ENCODE results near the gene DYTN.

Gene DYTN

GRCh38 chr2:206740800-206741199 lies 22.6 kb upstream of the DYTN start:
- no peaks in the 10 kb centered on the region for H3K36me3 ChIP-seq
- no peak for DNase-seq
- no peak overlapping the region for H3K4me3 ChIP-seq (ENCODE audit: low read depth, low read length)
- no peaks in the 10 kb centered on the region for H3K4me1 ChIP-seq
- H3K9me3 ChIP-seq = no peaks in the 10 kb centered on the region
- TF ChIP-seq, protein P1, sequence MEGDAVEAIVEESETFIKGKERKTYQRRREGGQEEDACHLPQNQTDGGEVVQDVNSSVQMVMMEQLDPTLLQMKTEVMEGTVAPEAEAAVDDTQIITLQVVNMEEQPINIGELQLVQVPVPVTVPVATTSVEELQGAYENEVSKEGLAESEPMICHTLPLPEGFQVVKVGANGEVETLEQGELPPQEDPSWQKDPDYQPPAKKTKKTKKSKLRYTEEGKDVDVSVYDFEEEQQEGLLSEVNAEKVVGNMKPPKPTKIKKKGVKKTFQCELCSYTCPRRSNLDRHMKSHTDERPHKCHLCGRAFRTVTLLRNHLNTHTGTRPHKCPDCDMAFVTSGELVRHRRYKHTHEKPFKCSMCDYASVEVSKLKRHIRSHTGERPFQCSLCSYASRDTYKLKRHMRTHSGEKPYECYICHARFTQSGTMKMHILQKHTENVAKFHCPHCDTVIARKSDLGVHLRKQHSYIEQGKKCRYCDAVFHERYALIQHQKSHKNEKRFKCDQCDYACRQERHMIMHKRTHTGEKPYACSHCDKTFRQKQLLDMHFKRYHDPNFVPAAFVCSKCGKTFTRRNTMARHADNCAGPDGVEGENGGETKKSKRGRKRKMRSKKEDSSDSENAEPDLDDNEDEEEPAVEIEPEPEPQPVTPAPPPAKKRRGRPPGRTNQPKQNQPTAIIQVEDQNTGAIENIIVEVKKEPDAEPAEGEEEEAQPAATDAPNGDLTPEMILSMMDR (IDR thresholded peaks at IDR 0.05; ENCODE audit: low read depth, low read length) = no peak
- no peaks in the 10 kb centered on the region for H3K27me3 ChIP-seq

GRCh38 chr2:206739271-206739670 lies 21.1 kb upstream of the DYTN start:
- H3K27me3 ChIP-seq = no peaks in the 10 kb centered on the region
- DNase-seq = no peak
- TF ChIP-seq, protein P1 (IDR thresholded peaks at IDR 0.05; ENCODE audit: low read depth, low read length) = no peak
- H3K4me3 ChIP-seq (ENCODE audit: low read depth, low read length) = no peak overlapping the region
- no peaks in the 10 kb centered on the region for H3K36me3 ChIP-seq
- H3K4me1 ChIP-seq = no peaks in the 10 kb centered on the region
- no peaks in the 10 kb centered on the region for H3K9me3 ChIP-seq

DNA sequence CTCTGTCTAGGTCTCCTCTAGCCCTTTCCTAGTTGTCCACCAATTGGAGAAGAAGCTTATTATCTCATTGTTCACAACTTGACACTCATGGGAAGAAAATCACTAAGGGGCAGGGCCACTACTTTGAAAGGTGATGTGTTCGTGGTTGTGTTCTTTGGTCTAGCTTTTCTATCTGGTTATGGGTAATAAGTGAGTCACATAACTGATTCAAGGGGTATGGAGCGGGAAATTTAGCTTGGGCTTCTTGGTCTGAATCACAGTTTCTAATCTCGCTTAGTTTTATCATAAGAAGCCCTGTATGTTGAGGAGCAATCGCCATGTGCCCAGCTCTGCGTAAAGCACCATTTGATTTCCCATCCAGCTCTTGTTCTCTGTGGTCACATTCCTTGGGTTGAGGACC lies 18.7 kb upstream of the DYTN start:
- H3K4me1 ChIP-seq = no peaks in the 10 kb centered on the region
- TF ChIP-seq, protein P1 (IDR thresholded peaks at IDR 0.05; ENCODE audit: low read depth, low read length) = no peak
- no peak for DNase-seq

GRCh38 chr2:206733341-206733740 lies 15.1 kb upstream of the DYTN start:
- no peak for DNase-seq
- no peaks in the 10 kb centered on the region for H3K9me3 ChIP-seq
- no peaks in the 10 kb centered on the region for H3K4me1 ChIP-seq
- H3K4me3 ChIP-seq (ENCODE audit: low read depth, low read length) = no peak overlapping the region
- H3K36me3 ChIP-seq = no peaks in the 10 kb centered on the region
- TF ChIP-seq, protein P1 (IDR thresholded peaks at IDR 0.05; ENCODE audit: low read depth, low read length) = no peak
- H3K27me3 ChIP-seq = peaks cover 3% of the 10 kb centered on the region; the same call in 1 of the 2 replicates

More for the DNA sequence above, 18.7 kb upstream of the DYTN start:
- Histone ChIP-seq H3K36me3 (no peaks in the 10 kb centered on the region), H3K27me3 (no peaks in the 10 kb centered on the region), H3K9me3 (no peaks in the 10 kb centered on the region), H3K4me3 (ENCODE audit: low read depth, low read length) (no peak overlapping the region)

DNA sequence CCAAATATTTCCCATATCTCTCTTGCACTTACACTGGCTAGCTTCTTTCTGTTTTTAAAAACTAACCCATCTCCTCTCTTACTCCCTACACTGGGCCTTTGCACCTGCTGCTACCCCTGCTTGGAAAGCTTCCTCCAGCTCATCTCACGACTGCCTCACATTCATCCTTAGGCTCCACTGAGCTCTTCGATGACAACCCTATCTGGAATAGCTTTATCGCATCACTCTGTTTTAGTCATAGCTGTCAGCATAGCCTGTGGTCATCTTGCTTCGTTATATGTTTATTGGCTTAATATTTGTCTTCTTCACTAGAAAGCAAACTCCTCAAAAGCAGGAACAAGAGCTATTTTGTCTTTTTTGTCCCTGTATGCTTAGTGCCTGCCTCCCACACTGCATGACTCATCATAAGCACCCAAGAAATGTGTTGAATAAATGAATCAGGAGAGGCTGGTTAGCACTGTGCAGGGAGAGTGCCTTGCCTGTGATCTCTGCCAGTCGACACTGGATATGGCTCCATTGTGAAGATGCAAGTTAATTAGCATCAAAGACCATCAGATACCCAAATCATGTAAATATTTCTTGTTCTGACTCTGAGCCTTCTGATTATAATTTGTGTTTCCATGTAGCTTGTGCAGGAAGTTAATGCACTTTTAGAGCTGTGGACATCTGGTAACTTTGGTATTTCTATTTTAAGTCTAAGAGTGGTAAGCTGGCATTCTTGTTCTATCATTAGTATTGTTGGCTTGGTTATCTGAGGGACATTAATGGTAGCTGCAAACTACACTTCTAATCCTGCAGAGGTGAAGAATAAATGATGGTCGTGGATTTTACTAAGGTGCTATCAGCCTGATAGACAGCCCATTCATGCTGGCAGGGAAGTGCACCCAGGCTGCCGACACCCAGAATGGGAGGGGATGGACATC lies 10.3 kb upstream of the DYTN start:
- DNase-seq = no peak
- Histone ChIP-seq H3K4me1 (no peaks in the 10 kb centered on the region), H3K9me3 (no peaks in the 10 kb centered on the region), H3K4me3 (ENCODE audit: low read depth, low read length) (no peak overlapping the region), H3K27me3 (peaks cover 3% of the 10 kb centered on the region; the same call in 1 of the 2 replicates), H3K36me3 (no peaks in the 10 kb centered on the region)
- TF ChIP-seq, protein P1 (IDR thresholded peaks at IDR 0.05; ENCODE audit: low read depth, low read length) = no peak

- Histone ChIP-seq H3K4me1 (no peaks in the 10 kb centered on the region), H3K9me3 (no peaks in the 10 kb centered on the region), H3K36me3 (no peaks in the 10 kb centered on the region), H3K27me3 (peaks cover 3% of the 10 kb centered on the region; the same call in 1 of the 2 replicates), H3K4me3 (ENCODE audit: low read depth, low read length) (no peak overlapping the region)
- DNase-seq = no peak
- TF ChIP-seq, protein P1 (IDR thresholded peaks at IDR 0.05; ENCODE audit: low read depth, low read length) = no peak
Measured at GRCh38 chr2:206727287-206727686, 9.1 kb upstream of the DYTN start.

Data from BE2C (cell line).